ENCODE data around the gene AIFM1. TPM values are rescaled to one million over a fixed set of nuclear protein-coding genes. Genes with fewer than 3 reads are reported as not detected.

AIFM1 gene
- total RNA-seq, 1 donor from 2014 or later = 30.8 TPM

GRCh38 chrX:130121505-130121800 is 44.2 kb downstream of the AIFM1 start:
- peaks cover 18% of the 10 kb centered on the region for H3K4me1 Mint-ChIP-seq
- peaks cover 2% of the 10 kb centered on the region for H3K36me3 Mint-ChIP-seq (ENCODE audit: low read depth)
- POLR2A ChIA-PET = interaction anchor here (0.7 to 3.8 kb wide), 7 partner anchors 13 to 190 kb away, joined by 3 to 35 read pairs (median 4); no protein-coding TSS in a partner anchor
- no peak overlapping the region for H3K27ac Mint-ChIP-seq
- DNase-seq = no peak
- no peak for TF ChIP-seq CTCF (IDR thresholded peaks at IDR 0.05)
- CTCF ChIA-PET = interaction anchor here (1.0 to 6.9 kb wide), 8 partner anchors 11 to 72 kb away, joined by 3 to 90 read pairs (median 4); no protein-coding TSS in a partner anchor
- H3K9me3 Mint-ChIP-seq = no peaks in the 10 kb centered on the region
- H3K27me3 Mint-ChIP-seq = no peaks in the 10 kb centered on the region
- intact Hi-C loops (cut with micrococcal nuclease) = loop anchor here (2.0 kb wide), 2 partner anchors 49 to 71 kb away; partner anchors contain the start of gene RAB33A
- no peak for ATAC-seq (ENCODE audit: low read depth)
- H3K4me3 Mint-ChIP-seq = peak overlapping the region; percentile 76

- ChIA-PET POLR2A (interaction anchor here (0.7 to 3.8 kb wide), 10 partner anchors 8 to 341 kb away, joined by 3 to 35 read pairs (median 6); partner anchors contain the start of gene SASH3), CTCF (interaction anchor here (0.6 to 6.9 kb wide), 11 partner anchors 11 to 195 kb away, joined by 3 to 90 read pairs (median 3); partner anchors contain the start of gene AIFM1)
- Mint-ChIP-seq H3K4me1 (peaks cover 18% of the 10 kb centered on the region), H3K9me3 (no peaks in the 10 kb centered on the region), H3K27ac (peak overlapping the region; percentile 53), H3K36me3 (ENCODE audit: low read depth) (peaks cover 2% of the 10 kb centered on the region), H3K27me3 (no peaks in the 10 kb centered on the region), H3K4me3 (peak overlapping the region; percentile 76)
- peak; percentile 83 for ATAC-seq (ENCODE audit: low read depth)
- intact Hi-C loops (cut with micrococcal nuclease) = loop anchor here (1.0 to 2.0 kb wide), 4 partner anchors 12 to 72 kb away; partner anchors contain the start of gene RAB33A
- TF ChIP-seq CTCF (IDR thresholded peaks at IDR 0.05) = no peak
- DNase-seq = peak; percentile 64
These were observed 44.7 kb downstream of the AIFM1 start for GRCh38 chrX:130120746-130121504.

GRCh38 chrX:130120321-130120731 is 45.3 kb downstream of the AIFM1 start:
- peak overlapping the region; percentile 76 for H3K4me3 Mint-ChIP-seq
- ChIA-PET POLR2A (interaction anchor here (0.7 to 3.8 kb wide), 7 partner anchors 8 to 341 kb away, joined by 4 to 35 read pairs (median 7); partner anchors contain the start of gene SASH3), CTCF (interaction anchor here (1.0 to 6.9 kb wide), 5 partner anchors 33 to 73 kb away, joined by 3 to 90 read pairs (median 7); no protein-coding TSS in a partner anchor)
- intact Hi-C loops (cut with micrococcal nuclease) = loop anchor here (1.0 to 2.0 kb wide), 4 partner anchors 11 to 72 kb away; partner anchors contain the start of gene RAB33A
- H3K9me3 Mint-ChIP-seq = no peaks in the 10 kb centered on the region
- H3K4me1 Mint-ChIP-seq = peaks cover 18% of the 10 kb centered on the region
- no peak overlapping the region for H3K27ac Mint-ChIP-seq
- TF ChIP-seq CTCF (IDR thresholded peaks at IDR 0.05) = no peak
- H3K27me3 Mint-ChIP-seq = no peaks in the 10 kb centered on the region
- ATAC-seq (ENCODE audit: low read depth) (peak; percentile 53), DNase-seq (no peak)
- peaks cover 2% of the 10 kb centered on the region for H3K36me3 Mint-ChIP-seq (ENCODE audit: low read depth)

- Mint-ChIP-seq H3K27me3 (no peaks in the 10 kb centered on the region), H3K4me1 (peaks cover 18% of the 10 kb centered on the region), H3K9me3 (no peaks in the 10 kb centered on the region), H3K27ac (no peak overlapping the region), H3K36me3 (ENCODE audit: low read depth) (no peaks in the 10 kb centered on the region), H3K4me3 (no peak overlapping the region)
- ChIA-PET POLR2A (interaction anchor here (2.2 to 3.8 kb wide), 3 partner anchors 27 to 37 kb away, joined by 7 to 35 read pairs (median 8); no protein-coding TSS in a partner anchor), CTCF (interaction anchor here (0.7 to 6.9 kb wide), 5 partner anchors 9 to 43 kb away, joined by 3 to 90 read pairs (median 3); no protein-coding TSS in a partner anchor)
- no peak for ATAC-seq (ENCODE audit: low read depth)
- intact Hi-C loops (cut with micrococcal nuclease) = no loop called here
- no peak for DNase-seq
- no peak for TF ChIP-seq CTCF (IDR thresholded peaks at IDR 0.05)
These were observed 46.2 kb downstream of the AIFM1 start for GRCh38 chrX:130119312-130119898.
